NK-92 (cell line): ENCODE data around the gene ARFGAP1.

ENCODE experiments used
- DNase-seq: peaks from one replicate; lab custom pipeline; 2025; ENCODE audit not compliant: unreplicated experiment; lab: John Stamatoyannopoulos, UW

The ARFGAP1 gene

DNA sequence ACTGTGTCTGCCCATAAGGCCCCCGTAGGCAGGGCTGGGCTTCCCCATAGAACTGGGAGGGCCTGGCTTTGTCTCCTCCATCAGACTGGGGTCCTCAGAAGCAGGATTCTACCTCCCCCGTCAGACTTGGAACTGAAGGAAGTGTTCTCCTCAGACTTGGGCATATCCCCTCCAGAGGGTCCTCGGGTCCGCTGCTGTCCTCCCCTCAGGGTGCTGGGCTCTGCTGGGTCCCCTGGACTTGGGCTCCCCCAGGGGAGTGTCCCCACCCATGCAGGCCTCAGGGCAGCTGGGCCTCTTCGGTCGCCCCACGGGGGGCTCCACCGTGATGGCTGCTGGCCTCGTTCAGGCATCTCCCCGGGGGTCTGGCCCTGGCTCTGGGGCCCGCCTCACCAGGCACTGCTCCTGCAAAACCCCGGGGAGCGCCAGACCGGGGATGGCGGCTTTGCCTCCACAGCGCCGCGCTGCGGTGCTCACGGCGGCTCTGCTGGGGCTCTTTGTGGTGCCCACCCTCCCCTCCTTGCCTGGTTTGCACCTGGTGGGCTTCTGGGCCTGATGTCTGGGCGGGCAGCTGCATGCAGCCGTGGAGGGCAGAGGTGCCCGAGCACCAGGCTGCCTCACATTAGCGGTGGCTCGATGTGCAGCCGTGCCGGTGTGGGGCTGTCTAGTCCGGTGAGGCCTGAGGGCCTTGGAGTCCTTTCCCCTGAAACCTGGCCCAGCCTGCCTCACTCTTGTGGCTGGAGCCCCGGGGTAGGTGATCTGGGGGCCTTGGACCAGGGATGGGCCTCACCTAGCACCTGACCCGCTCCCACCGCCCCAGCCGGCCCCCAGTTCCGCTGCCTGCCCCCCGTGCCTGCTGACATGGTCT is 34.3 kb downstream of the ARFGAP1 start:
- no peak for DNase-seq

DNA sequence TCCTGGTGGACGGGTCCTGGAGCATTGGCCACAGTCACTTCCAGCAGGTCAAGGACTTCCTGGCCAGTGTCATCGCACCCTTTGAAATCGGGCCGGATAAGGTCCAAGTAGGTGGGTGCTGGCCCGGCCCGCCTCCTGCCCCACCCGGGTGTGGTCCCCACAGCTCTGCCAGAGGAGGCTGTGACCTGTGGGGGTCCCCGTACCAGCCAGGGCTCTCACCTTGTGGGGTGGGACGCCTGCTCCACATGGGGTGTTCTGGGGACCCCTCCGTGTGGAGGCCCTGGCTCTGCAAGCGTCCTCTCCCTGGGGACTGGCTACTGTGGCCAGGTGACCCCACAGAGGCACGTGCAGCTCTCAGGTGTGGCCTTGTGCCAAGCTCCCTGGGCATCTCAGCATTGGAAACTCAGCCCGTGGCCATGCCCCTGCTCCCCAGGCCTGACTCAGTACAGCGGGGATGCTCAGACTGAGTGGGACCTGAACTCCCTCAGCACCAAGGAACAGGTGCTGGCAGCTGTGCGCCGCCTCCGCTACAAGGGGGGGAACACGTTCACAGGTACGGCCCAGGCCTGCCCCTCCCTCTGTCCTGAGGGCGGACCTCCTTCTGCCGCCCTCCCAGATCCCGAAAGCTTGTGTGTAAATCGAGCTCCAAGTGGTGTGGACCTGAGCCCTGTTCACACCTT is 35.1 kb downstream of the ARFGAP1 start:
- DNase-seq: no peak

DNA sequence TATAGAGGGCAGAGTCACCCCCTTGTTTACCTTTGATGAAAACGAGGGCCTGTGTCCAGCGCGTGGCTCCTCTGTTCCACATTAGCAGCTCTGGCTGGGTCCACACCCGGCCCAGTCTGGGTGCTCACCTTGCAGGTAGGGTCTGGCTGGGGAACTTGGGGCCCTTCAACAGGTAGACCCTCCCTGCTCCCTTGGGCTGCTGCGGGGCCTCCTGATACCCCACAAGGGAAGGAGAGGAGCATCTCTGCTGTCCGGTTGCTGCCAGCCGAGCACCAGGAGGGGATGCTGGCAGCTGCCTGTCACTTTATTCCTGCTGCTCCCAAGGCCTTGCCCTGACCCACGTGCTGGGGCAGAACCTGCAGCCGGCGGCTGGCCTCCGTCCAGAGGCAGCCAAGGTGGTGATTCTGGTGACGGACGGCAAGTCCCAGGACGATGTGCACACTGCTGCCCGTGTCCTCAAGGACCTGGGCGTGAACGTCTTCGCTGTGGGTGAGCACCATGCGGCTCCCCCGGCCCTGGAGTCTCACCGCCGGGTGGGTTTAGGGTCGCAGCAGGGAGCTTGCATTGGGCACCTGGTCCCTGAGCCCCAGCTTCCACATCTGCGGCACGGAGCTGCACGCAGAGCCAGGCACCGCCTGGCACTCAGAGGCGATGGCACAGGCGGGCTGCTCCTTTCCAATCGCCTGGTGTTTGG is 35.8 kb downstream of the ARFGAP1 start:
- no peak for DNase-seq

DNA sequence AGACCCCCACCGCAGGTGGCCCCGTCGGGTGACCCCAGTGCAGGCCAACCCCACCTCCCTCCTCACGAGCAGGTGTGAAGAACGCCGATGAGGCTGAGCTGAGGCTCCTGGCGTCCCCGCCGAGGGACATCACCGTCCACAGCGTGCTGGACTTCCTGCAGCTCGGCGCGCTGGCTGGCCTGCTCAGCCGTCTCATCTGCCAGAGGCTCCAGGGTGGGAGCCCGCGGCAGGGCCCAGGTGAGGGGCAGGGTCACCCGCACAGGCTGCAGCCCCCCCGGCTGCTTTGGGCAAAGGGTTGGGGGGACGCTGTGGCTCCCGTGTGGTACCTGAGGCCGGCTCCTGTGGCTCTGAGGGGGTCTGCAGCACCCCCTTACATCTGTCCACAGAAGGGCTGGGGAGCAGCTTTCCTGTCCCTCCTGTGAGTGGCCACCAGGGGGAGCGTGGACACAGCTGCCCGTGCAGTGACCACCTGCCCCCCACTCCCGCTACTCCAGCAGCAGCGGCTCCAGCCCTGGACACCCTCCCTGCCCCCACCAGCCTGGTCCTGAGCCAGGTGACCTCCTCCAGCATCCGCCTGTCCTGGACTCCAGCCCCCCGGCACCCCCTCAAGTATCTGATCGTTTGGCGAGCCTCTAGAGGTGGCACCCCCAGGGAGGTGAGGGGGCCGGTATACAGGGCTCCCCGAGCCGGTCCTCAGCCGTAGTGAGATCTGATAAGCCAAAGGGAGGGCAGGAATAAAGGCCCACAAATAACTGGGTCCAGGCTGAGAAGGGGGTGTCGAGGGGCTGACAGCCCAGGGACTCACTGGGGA is 36.9 kb downstream of the ARFGAP1 start:
- no peak for DNase-seq

DNA sequence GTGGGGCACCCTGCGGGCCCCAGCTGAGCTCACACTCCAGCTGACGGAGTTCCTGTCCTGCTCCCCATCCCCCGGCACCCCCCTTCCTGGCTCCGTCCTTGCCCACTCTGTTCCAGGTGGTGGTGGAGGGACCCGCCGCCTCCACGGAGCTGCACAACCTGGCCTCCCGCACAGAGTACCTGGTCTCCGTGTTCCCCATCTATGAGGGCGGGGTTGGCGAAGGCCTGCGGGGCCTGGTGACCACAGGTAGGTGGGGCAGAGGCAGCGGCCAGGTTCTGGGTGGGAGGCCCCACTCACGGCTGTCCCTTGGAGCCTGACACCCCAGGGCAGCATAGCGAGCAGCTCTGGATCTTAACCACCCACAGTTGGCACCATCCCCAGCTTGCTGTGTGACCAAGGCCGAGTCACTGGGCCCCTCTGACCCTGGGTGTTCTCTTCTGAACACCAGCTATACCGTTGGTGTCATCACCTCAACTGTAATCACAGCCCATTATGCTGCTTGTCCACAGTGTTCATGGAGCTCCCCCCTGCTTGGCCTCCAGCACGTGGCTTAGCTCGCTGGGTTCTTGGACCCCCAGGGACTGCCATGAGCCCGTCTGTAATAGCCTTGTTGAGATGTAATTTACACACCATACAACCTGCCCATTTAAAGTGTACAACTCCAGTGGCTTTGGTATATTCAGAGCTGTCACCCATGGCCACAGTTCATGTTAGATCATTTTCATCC is 37.8 kb downstream of the ARFGAP1 start:
- DNase-seq: no peak

DNA sequence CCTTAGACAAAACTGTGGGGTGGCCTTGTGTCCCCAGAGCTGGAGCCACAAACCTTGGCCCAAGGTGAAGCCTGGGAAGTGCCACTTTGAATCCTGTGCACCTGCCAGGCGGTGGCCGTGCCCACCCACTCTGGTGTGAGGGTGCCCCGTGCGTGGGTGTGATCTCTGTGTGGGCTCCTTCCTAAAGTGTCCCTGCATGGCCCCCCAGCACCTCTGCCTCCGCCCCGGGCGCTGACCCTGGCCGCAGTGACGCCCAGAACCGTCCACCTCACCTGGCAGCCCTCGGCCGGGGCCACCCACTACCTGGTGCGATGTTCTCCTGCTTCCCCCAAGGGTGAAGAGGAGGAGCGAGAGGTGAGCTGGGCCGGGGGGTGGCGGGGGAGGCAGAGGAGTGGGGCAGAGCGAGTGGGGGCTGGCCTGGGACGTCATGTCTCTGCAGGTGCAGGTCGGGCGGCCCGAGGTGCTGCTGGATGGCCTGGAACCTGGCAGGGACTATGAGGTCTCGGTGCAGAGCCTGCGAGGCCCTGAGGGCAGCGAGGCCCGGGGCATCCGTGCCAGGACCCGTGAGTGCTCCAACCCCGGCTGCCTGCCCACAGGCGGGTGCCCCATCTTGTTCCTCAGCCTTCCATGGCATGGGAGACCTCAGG is 38.7 kb downstream of the ARFGAP1 start:
- DNase-seq: no peak

DNA sequence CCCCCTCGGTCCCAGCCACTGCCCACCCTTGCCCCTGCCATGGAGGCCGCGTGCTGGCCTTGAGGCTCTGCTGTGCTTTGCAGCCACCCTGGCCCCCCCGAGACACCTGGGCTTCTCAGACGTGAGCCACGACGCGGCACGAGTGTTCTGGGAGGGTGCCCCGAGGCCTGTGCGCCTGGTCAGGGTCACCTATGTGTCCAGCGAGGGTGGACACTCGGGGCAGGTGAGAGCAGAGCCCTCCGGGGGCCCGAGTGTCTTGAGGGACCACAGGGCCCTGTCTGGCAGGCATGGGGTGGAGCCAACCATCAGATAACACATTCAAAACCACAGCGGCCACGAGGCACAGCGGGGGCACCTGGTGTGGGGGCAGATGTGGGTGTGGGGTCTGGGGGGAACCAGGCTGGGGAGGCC is 39.2 kb downstream of the ARFGAP1 start:
- DNase-seq: no peak

DNA sequence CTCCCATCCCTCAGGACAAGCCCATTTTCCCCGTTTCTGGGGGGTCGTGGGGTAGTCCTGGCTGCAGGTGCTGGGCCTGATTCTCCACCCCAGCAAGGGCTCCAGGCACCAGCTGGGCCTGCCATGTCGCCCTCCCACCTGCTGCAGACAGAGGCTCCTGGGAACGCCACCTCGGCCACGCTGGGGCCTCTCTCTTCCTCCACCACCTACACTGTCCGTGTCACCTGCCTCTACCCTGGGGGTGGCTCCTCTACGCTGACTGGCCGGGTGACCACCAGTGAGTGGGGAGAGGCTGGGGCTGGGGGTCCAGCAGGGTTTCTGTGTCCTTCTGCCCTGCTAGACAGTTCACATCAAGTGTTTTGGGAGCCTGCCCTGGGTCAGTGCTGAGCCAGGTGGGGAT is 39.7 kb downstream of the ARFGAP1 start:
- DNase-seq: no peak

DNA sequence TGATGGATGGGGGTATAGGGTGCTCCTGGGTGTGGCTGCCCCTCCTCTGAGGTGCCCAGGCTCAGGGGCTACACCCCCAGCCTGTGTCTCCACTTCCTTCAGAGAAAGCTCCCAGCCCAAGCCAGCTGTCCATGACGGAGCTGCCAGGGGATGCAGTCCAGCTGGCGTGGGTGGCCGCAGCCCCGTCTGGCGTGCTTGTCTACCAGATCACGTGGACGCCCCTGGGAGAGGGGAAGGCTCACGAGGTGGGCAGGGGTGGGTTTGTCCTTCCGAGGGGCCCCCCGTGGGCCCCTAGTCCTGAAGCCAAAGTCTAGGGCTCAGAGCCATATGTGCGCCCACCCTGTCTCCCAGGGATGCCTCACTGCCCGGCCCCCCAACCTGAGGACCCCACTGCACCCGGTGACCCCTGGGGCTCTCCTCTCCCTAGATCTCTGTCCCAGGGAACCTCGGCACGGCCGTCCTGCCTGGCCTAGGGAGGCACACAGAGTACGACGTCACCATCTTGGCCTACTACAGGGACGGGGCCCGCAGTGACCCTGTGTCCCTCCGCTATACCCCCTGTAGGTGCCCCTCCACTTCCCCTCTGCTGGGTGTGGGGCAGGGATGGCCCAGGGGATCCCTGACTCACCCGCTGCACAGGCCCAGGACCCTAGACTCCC is 40.2 kb downstream of the ARFGAP1 start:
- no peak for DNase-seq

DNA sequence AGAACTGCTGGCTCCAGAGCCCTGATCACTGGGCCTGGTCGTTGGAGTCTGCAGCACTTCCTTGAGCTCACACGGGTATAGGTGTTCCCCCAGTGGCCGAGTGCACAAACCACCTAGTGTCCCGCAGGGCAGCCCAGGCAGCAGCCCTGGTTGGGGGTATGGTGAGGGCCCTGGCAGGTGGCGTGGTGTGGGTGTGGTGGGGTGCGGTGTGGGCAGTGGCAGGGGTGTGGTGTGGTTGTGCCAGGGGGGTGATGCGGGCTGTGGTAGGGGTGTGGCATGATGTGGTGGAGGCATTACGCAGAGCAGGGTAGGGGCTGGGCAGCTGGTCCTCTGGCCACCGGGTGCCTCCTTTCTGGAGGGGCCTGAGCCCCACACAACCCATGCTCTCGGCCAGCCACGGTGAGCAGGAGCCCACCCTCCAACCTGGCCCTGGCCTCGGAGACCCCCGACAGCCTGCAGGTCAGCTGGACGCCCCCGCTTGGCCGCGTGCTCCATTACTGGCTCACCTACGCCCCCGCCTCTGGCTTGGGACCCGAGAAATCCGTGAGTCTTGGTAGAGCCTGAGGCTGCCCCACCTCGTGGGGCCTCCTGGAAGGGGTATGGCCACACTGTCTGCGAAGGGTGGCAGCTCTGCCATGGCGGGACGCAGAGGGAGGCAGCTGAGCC is 40.9 kb downstream of the ARFGAP1 start:
- DNase-seq: no peak

DNA sequence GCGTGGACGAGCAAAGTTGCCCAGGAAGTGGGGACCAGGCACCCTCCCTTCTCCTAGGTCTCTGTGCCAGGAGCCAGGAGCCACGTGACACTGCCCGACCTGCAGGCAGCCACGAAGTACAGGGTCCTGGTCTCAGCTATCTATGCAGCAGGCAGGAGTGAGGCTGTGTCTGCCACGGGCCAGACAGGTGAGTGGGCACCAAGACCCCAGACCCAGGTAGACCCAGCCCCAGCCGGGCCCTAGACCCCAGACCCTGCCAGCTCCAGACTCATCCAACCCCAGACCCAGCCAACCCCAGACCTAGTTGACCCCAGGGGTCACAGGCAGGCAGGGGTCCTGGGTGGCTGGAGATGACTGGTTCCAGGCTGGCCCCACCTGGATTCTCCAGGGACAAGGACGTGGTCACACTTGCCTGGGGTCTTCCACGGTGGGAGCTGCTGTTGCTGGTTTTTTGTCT is 41.4 kb downstream of the ARFGAP1 start:
- DNase-seq: no peak

DNA sequence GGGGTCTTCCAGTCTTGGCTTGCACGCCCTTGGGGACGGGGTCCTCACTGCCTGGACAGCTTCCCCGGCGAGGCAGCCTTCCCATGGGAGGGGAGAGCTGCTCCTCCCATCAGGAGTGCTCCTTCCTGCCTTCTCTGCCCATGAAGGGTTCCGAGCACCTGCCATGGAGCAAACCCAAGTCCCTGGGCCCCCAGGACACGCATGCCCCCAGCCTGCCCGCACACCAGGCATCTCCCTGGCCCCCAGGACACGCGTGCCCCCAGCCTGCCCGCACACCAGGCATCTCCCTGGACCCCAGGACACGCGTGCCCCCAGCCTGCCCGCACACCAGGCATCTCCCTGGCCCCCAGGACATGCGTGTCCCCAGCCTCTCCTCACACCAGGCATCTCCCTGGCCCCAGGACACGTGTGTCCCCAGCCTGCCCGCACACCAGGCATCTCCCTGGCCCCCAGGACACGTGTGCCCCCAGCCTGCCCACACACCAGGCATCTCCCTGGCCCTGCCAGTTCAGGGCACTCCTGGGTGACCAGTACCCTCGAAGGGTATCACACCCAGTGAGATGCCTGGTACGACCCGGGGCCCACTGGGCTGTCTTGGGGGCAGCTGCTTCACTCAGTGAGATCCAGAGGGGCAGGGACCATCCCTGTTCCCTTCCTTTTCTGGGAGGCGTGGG is 42.1 kb downstream of the ARFGAP1 start:
- no peak for DNase-seq

DNA sequence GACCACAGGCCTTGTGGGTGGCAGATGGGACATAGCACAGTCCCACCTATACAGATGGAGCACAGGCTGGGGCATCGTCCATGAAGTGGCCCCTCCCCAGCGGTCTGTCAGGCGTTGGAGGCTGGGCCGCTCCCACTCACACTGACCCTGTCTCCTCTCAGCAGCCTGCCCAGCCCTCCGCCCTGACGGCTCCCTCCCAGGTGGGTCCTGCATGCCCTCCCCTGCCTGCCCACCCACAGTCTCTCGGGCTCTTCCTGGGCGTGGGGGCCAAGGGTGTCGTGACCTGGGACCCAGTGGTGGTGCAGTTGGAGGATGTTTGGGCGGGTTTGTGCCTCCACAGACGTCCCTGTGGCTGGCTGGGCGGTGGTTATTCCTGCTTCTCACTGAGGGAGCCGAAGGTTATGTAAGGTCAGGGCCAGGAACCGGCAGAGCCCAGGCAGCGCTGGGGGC is 42.7 kb downstream of the ARFGAP1 start:
- DNase-seq: no peak

DNA sequence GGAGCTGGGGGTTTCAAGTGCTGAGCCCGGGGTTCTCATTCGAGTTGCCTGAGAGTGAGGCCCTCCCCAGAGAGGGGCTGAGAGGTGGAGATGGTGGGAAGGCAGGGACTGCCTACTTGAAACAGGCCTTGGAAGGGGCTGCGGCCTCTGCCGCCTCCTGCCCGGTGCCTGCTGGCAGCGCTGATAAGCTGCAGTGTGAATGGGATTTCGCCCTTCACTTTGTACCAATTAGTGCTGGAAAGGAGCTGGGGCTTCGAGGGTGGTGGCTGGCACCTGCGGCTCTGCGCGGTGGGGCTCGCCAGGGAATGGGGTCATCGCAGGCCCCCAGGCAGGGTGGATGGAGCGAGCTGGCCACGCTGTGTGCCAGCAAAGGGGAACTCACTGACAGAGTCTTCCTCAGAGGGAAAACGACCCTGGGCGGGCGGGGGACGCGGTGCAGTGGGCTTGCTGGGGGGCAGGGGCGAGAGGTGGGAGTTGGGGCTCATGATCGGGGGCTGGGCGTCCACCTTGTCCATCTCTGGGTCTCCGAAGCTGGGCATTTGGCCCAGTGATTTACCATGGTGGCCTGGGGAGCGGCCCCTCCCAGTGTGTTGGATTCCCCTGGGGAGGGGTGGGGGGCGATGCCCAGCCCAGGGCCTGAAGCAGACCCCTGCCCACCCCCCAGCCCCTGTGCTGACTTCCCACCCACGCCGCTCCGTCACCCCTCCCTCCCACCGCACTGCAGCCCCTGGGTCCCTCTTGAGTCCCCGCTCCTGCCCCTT is 43.3 kb downstream of the ARFGAP1 start:
- DNase-seq: no peak

DNA sequence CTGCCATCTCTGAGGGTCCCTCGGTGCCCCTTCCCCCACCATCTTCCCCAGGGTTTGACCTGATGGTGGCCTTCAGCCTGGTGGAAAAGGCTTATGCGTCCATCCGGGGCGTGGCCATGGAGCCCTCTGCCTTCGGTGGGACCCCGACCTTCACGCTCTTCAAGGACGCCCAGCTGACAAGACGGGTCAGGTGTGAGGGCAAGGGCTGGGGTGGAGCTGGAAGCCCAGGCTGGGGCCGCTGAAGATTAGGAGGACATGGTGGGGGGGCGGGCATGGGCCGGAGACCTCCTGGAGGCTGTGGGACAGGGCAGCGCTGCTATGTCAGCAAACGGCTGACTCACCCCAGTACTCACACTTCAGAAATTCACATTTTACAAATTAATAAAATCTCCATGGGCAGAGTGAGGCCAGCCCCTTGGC is 43.9 kb downstream of the ARFGAP1 start:
- no peak for DNase-seq

DNA sequence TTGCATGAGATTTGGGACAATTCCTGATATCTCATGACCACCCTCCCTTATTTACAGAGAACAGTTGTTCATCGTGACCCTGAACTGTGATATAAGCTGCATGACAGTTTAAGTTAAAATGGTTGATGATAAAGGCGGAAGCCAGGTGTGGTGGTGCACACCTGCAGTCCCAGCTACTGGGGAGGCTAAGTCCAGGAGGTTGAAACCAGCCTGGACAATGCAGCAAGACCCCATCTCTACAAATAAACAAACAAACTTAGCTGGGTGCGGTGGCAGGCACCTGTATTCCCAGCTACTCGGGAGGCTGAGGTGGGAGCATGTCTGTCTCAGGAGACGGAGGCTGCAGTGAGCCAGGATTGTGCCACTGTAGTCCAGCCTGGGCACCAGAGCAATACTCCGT is 44.4 kb downstream of the ARFGAP1 start:
- DNase-seq: no peak

DNA sequence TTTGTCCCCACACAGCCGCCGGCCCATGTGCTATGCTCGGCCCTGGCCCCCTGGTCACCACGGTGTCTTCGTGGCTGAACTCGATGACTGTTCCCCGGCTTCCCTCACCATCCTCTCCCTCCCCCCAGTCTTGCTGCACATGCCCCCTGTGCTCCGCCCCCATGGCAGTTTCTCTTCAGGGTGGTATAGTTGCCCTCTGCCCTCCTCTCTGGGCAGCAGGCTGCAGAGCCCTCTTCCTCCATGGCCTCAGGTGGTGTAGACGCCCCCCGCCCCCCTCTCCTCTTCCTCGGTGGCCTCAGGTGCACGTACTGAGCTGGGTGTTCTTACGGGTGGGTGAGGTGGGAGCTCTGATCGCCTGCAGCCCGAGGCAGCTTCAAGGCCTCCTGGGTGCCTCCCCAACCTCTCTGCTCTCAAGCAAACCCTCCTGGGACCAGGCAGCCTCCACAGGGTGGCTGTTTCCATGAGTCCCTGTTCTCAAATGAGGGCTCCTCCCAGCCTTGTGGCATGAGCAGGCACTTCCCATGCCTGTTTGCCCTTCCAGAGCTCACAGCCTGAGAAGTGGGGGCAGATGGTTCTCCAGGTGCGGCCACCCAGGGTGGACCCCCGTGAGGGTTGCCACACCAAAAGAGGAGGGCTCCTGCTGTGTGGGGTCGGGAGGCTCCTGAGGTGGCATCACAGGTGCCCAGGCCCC is 45.1 kb downstream of the ARFGAP1 start:
- no peak for DNase-seq
